SU-DHL-6 (cell line): ENCODE measurements around the gene BTC.

ENCODE experiments used
- EZH2phosphoT487 ChIP-seq: fragments of 200-600 bp; sonication (generic), shearing (Covaris generic); conservative IDR thresholded peaks from 2 replicates; pipeline ENCODE4 v1.6.1; 2018; ENCODE audit warnings: mild to moderate bottlenecking, antibody characterized with exemption, low read length, moderate library complexity, mixed read lengths
- TF ChIP-seq, protein P1 (sequence below): fragments of 200-600 bp; sonication (generic); IDR thresholded peaks from one replicate; pipeline ENCODE4 v1.5.1; 2017; ENCODE audit warnings: antibody characterized with exemption, mild to moderate bottlenecking, low read length, moderate library complexity; ENCODE audit not compliant: insufficient read depth, poor library complexity, severe bottlenecking

DNA sequence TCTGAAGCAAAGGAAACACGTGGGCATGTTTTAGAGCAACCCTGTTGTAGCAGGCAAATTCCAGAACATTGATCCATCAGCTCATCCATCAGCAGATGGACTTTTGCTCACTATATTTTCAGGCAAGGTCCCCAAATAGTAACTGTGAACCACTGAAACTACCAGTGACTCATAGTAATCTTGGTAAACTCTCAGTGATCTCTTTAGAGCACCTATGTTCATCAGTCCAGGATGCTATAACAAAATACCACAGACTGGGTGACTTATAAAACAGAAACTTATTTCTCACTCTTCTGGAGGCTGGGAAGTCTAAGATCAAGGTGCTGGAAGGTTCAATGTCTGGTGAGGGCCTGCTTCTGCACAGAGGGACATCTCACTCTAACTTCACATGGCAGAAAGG is 28.9 kb upstream of the BTC start:
- TF ChIP-seq, protein P1, sequence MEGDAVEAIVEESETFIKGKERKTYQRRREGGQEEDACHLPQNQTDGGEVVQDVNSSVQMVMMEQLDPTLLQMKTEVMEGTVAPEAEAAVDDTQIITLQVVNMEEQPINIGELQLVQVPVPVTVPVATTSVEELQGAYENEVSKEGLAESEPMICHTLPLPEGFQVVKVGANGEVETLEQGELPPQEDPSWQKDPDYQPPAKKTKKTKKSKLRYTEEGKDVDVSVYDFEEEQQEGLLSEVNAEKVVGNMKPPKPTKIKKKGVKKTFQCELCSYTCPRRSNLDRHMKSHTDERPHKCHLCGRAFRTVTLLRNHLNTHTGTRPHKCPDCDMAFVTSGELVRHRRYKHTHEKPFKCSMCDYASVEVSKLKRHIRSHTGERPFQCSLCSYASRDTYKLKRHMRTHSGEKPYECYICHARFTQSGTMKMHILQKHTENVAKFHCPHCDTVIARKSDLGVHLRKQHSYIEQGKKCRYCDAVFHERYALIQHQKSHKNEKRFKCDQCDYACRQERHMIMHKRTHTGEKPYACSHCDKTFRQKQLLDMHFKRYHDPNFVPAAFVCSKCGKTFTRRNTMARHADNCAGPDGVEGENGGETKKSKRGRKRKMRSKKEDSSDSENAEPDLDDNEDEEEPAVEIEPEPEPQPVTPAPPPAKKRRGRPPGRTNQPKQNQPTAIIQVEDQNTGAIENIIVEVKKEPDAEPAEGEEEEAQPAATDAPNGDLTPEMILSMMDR = no peak
- TF ChIP-seq EZH2phosphoT487 = no peak
